GM12891 (cell line): ENCODE data around the gene SUCO.
"Not testable (repeated sequence)": the region's sequence is repeated elsewhere in the genome, so short reads cannot be mapped to it uniquely, and the experiment has no call there.

Experiments
- DNase-seq: peaks from one replicate; pipeline ENCODE4 v3.0.0; 2011; ENCODE audit warnings: low spot score; ENCODE audit not compliant: insufficient read length
- FAIRE-seq: peaks from 2 replicates; lab custom pipeline; 2011; peaks lifted over from hg19 to GRCh38; lab: Jason Lieb, UNC
- PAX5 ChIP-seq: IDR thresholded peaks from 2 replicates; pipeline ENCODE4 v1.6.1; 2011; ENCODE audit warnings: low read length, moderate library complexity, mild to moderate bottlenecking; ENCODE audit not compliant: insufficient read depth, severe bottlenecking
- POLR2A ChIP-seq: IDR thresholded peaks from 2 replicates; pipeline ENCODE4 v1.6.1; 2011; ENCODE audit warnings: low read depth, low read length, control low read depth
- POLR2AphosphoS5 ChIP-seq: IDR thresholded peaks from 2 replicates; pipeline ENCODE4 v1.6.1; 2011; ENCODE audit warnings: low read depth, low read length, control low read depth
- POU2F2 ChIP-seq: IDR thresholded peaks from 2 replicates; pipeline ENCODE4 v1.6.1; 2011; ENCODE audit warnings: low read depth, mild to moderate bottlenecking, control low read depth, low read length, moderate library complexity
- SPI1 ChIP-seq: IDR thresholded peaks from 2 replicates; pipeline ENCODE4 v1.6.1; 2011; ENCODE audit warnings: low read depth, low read length, control low read depth
- TAF1 ChIP-seq: IDR thresholded peaks from 2 replicates; pipeline ENCODE4 v1.6.1; 2011; ENCODE audit warnings: low read depth, low read length, control low read depth

The SUCO gene

DNA sequence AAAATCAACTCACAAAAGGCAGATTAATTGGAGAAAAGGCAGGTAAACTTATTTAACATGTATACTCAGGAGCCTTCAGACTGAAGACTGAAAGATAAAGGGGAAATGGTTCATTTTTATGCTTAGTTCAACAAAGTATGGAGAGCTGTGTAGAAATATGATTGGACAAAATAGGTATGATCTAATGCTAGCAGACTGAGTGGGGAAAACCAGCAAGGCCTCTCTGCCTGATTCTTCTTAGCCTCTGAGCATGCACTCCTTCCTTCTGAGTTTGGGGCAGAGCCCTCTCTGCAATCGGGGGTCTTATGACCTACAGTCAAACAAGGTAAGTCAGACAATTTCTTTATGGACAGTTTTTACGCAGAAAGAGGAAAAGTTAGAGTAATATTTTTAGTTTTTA is 38.8 kb upstream of the SUCO start:
- DNase-seq, result no peak
- no peak for TF ChIP-seq SPI1
- TF ChIP-seq PAX5, result no peak
- TF ChIP-seq POLR2AphosphoS5, result no peak
- no peak for FAIRE-seq

- not testable (repeated sequence) for DNase-seq, FAIRE-seq
Observed at GRCh38 chr1:172496127-172496526, 36.8 kb upstream of the SUCO start.

- DNase-seq, result no peak
- FAIRE-seq, result no peak
- no peak for TF ChIP-seq PAX5
- no peak for TF ChIP-seq POU2F2
- TF ChIP-seq POLR2AphosphoS5, result no peak
- no peak for TF ChIP-seq SPI1
- TF ChIP-seq POLR2A, result no peak
- no peak for TF ChIP-seq TAF1
Observed at GRCh38 chr1:172496678-172497077, 36.3 kb upstream of the SUCO start.

GRCh38 chr1:172497230-172497629 is 35.7 kb upstream of the SUCO start:
- FAIRE-seq (no peak), DNase-seq (no peak)
- TF ChIP-seq POU2F2 (no peak), TAF1 (no peak), SPI1 (no peak), PAX5 (no peak), POLR2AphosphoS5 (no peak), POLR2A (no peak)

- no peak for TF ChIP-seq TAF1
- TF ChIP-seq SPI1, result no peak
- no peak for FAIRE-seq
- DNase-seq, result no peak
Observed at GRCh38 chr1:172498857-172499256, 34.1 kb upstream of the SUCO start.

GRCh38 chr1:172499636-172500141 is 33.3 kb upstream of the SUCO start:
- no peak for FAIRE-seq
- no peak for DNase-seq

GRCh38 chr1:172500207-172500606 is 32.7 kb upstream of the SUCO start:
- TF ChIP-seq POLR2A (no peak), POLR2AphosphoS5 (no peak), SPI1 (0 out of 2 replicates have a peak, but pooled peaks have one; percentile 12), TAF1 (no peak)
- DNase-seq (no peak), FAIRE-seq (no peak)

More at GRCh38 chr1:172499636-172500141, 33.3 kb upstream of the SUCO start:
- TF ChIP-seq PAX5, result no peak
- no peak for TF ChIP-seq POU2F2
- TF ChIP-seq TAF1, result no peak
- no peak for TF ChIP-seq POLR2A
- TF ChIP-seq SPI1, result no peak
- no peak for TF ChIP-seq POLR2AphosphoS5

GRCh38 chr1:172507741-172508140 is 25.2 kb upstream of the SUCO start:
- no peak for DNase-seq
- TF ChIP-seq TAF1 (no peak), POLR2AphosphoS5 (no peak)
- no peak for FAIRE-seq

GRCh38 chr1:172510479-172510878 is 22.5 kb upstream of the SUCO start:
- TF ChIP-seq SPI1 (no peak), POLR2A (no peak), POLR2AphosphoS5 (no peak), POU2F2 (no peak), TAF1 (no peak), PAX5 (no peak)
- DNase-seq (no peak), FAIRE-seq (no peak)

GRCh38 chr1:172512591-172512990 is 20.4 kb upstream of the SUCO start:
- TF ChIP-seq POU2F2, result no peak
- TF ChIP-seq SPI1, result no peak
- no peak for TF ChIP-seq POLR2AphosphoS5
- TF ChIP-seq TAF1, result no peak
- no peak for TF ChIP-seq PAX5
- no peak for TF ChIP-seq POLR2A
- DNase-seq (no peak), FAIRE-seq (no peak)

GRCh38 chr1:172513479-172513878 is 19.5 kb upstream of the SUCO start:
- TF ChIP-seq SPI1, result no peak
- TF ChIP-seq POLR2A, result no peak
- TF ChIP-seq POU2F2, result no peak
- TF ChIP-seq TAF1, result no peak
- no peak for TF ChIP-seq POLR2AphosphoS5
- TF ChIP-seq PAX5, result no peak
- DNase-seq (no peak), FAIRE-seq (no peak)

GRCh38 chr1:172514108-172514507 is 18.8 kb upstream of the SUCO start:
- FAIRE-seq, result no peak
- TF ChIP-seq SPI1 (no peak), PAX5 (no peak), POU2F2 (no peak), POLR2AphosphoS5 (no peak), POLR2A (no peak), TAF1 (no peak)
- DNase-seq, result no peak
